Activated naive CD8-positive, alpha-beta T cell (primary cell): ENCODE data around the gene GCNT2.
"Not testable (repeated sequence)": the region's sequence is repeated elsewhere in the genome, so short reads cannot be mapped to it uniquely, and the experiment has no call there.

Experiments
- H3K27ac Mint-ChIP-seq: one replicate; pipeline ENCODE4 v1.8.0; 2021; ENCODE audit warnings: mixed read lengths
- H3K27me3 Mint-ChIP-seq: one replicate; pipeline ENCODE4 v1.8.0; 2021; ENCODE audit warnings: mixed read lengths
- H3K36me3 Mint-ChIP-seq: one replicate; pipeline ENCODE4 v1.8.0; 2021; ENCODE audit warnings: mixed read lengths
- H3K4me1 Mint-ChIP-seq: one replicate; pipeline ENCODE4 v1.8.0; 2021; ENCODE audit warnings: low read depth, mixed read lengths
- H3K4me3 Mint-ChIP-seq: one replicate; pipeline ENCODE4 v1.8.0; 2021; ENCODE audit warnings: mild to moderate bottlenecking, mixed read lengths
- H3K9me3 Mint-ChIP-seq: one replicate; pipeline ENCODE4 v1.8.0; 2021; ENCODE audit warnings: low read depth, mixed read lengths

GCNT2 gene

DNA sequence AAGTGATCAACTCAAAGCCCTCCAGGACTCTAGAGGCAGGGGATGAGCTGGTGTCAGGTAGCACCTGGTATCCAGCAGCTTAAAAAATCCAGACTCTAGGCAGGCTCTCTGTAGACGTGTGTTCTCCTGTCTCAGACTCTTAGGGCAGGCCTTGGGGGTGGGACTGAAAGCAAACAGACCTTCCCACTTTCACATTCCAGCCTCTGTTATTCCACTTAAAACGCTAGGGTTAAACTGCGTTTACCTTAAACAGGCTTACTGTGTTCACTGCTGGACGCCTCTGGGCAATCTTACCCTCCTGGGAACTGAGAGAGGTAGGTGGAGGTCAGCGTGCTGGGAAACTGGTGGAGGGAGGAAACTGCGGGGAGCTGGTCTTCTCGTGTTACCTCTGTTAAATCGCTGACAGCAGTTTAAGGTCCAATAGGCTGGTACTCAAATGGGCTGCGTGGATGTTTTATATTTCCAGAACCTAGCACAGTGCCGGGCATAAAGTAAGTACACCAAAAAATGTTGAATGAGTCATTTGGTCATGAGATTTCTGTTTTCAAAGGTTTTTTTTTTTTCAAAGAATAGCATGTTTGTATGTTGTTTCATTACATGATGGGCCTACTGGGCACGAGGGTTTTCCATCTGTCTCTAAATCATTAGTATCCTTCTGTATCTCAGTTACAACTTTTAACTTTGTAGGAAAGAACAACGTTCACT, at the start of gene GCNT2:
TSS of gene GCNT2 (plus strand) at position 248 of the 705 bp plus-strand sequence. CDS start 7,561 bp downstream, outside the sequence.
- Mint-ChIP-seq H3K4me1 (peaks cover 3% of the 10 kb centered on the region), H3K27ac (no peak within 1 kb of the TSS), H3K27me3 (peaks cover 2% of the 10 kb centered on the region), H3K36me3 (no peaks in the 10 kb centered on the region), H3K9me3 (no peaks in the 10 kb centered on the region), H3K4me3 (no peak within 1 kb of the TSS)

DNA sequence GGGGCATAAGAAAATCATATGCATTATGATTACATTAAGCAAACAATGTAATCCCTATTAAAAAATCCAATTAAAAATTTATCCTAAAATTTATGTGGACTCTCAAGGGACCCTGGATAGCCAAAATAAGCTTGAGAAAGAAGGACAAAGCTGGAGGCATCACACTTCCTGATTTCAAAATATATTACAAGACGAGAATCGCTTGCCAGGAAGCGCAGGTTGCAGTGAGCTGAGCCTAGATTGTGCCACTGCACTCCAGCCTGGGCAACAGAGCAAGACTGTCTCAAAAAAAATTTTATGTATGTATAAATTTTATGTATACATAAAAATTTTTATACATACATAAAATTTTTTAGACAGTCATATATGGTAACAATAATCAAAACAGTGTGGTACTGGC, 48.5 kb upstream of the GCNT2 start:
- H3K27me3 Mint-ChIP-seq, result peaks cover 9% of the 10 kb centered on the region
- no peak overlapping the region for H3K4me3 Mint-ChIP-seq
- H3K36me3 Mint-ChIP-seq, result no peaks in the 10 kb centered on the region
- H3K27ac Mint-ChIP-seq, result no peak overlapping the region
- H3K4me1 Mint-ChIP-seq, result no peaks in the 10 kb centered on the region
- H3K9me3 Mint-ChIP-seq, result no peaks in the 10 kb centered on the region

DNA sequence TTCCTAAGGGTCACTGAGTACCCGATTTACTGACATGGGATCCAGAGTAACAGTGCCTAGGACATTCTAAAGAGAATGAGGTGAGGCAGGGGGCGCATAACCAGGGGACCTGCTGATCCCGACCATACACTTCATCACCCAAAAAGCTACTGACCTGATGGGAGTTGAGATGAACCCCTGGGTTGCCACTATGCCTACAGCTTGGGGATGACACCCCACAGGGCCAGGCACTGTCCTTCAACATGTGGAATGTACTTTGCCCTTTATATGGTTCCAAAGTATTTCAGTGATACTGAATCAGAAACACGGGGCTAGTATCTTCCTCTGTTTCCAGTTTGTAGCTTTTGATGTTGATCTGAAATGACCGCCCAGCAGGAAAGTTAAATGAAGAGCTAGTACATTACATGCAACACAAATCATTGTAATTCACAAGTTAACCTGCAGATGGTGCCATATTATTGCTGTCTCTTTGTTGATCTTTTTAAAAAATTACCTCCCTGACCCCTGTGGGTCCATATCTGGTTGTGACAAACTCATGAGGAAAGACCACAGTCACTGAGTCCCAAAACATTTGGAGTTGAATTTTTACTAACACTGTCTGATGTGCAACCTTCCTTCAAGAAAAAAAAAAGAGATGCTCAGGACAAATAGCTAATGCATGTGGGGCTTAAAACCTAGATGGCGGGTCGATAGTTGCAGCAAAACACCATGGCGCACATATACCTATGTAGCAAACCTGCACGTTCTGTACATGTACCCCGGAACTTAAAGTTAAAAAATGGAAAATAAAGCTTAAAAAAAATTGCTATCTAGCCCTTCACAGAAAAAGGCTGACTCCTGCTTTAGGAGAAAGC, 42.7 kb upstream of the GCNT2 start:
- H3K27me3 Mint-ChIP-seq, result peaks cover 3% of the 10 kb centered on the region
- H3K4me1 Mint-ChIP-seq, result no peaks in the 10 kb centered on the region
- no peaks in the 10 kb centered on the region for H3K9me3 Mint-ChIP-seq
- no peak overlapping the region for H3K4me3 Mint-ChIP-seq
- H3K27ac Mint-ChIP-seq, result no peak overlapping the region
- no peaks in the 10 kb centered on the region for H3K36me3 Mint-ChIP-seq

DNA sequence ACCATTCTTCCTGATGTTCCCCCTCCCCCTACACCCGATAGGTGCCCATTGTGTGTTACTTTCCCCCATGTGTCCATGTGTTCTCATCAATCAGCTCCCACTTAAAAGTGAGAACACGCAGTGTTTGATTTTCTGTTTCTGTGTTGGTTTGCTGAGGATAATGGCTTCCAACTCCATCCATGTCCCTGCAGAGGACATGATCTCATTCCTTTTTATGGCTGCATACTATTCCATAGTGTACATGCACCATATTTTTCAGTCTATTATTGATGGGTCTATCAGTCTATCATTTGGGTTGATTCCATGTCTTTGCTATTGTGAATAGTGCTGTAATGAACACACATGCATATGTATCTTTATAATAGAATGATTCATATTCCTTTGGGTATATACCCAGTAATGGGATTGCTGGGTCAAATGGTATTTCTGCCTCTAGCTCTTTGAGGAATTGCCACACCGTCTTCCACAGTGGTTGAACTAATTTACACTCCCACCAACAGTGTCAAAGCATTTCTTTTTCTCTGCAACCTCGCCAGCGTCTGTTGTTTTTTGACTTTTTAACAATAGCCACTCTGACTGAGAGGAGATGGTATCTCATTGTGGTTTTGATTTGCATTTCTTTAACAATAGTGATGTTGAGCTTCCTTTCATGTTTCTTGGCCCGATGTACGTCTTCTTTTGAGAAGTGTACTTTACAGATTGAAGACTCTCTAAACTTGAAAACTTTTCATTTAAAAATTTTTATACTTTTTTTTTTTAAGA, 41.0 kb upstream of the GCNT2 start:
- Mint-ChIP-seq H3K27ac (no peak overlapping the region), H3K36me3 (no peaks in the 10 kb centered on the region), H3K4me1 (no peaks in the 10 kb centered on the region), H3K4me3 (no peak overlapping the region), H3K9me3 (no peaks in the 10 kb centered on the region), H3K27me3 (peaks cover 3% of the 10 kb centered on the region)

DNA sequence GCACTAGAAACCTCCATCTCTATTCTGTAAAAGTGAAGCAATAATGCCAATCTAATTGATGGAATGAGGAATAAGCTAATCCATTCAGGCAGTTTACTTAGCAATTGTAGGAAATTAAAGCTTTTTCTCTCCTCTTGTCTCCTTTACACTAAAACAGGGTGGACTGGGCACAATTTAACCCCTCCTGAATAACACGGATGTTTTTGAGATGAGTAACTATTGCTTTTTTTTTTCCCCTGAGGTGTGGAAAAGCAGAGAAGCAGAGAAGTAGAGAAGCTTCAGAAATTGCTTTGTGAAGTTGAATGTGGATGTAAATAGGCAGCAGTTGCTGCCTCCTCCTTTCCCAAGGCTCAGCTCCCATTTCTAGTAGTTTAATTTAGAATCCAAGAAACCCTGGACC, 40.0 kb upstream of the GCNT2 start:
- Mint-ChIP-seq H3K27ac (no peak overlapping the region), H3K4me3 (no peak overlapping the region), H3K27me3 (peaks cover 5% of the 10 kb centered on the region), H3K36me3 (no peaks in the 10 kb centered on the region), H3K9me3 (no peaks in the 10 kb centered on the region), H3K4me1 (no peaks in the 10 kb centered on the region)

DNA sequence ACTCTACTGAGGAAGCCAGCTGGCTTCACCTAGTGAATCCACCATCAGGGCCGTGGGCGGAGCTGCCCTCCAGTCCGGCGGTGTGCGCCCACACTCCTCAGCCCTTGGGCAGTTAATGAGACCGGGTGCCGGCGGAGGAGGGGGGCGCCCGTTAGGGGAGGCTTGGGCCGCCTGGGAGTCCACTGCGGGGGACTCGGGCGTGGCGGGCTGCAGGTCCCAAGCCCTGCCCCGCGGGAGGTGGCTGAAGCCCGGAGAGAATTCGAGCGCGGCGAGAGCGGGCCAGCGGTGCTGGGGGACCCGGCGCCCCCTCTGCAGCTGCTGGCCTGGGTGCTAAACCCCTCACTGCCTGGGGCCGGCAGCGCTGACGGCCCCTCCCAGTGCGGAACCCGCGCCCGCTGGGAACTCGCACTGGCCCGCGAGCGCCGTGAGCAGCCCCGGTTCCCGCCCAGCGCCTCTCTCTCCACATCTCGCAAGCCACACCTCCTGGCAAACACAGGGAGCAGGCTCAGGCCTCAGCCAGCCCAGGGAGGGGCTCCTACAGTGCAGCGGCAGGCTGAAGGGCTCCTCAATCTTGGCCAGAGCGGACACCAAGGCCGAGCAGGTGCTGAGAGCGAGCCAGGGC, 38.4 kb upstream of the GCNT2 start:
- H3K4me3 Mint-ChIP-seq, result no peak overlapping the region
- H3K27ac Mint-ChIP-seq, result no peak overlapping the region
- H3K27me3 Mint-ChIP-seq, result peaks cover 6% of the 10 kb centered on the region
- H3K9me3 Mint-ChIP-seq, result no peaks in the 10 kb centered on the region
- H3K36me3 Mint-ChIP-seq, result no peaks in the 10 kb centered on the region
- no peaks in the 10 kb centered on the region for H3K4me1 Mint-ChIP-seq

DNA sequence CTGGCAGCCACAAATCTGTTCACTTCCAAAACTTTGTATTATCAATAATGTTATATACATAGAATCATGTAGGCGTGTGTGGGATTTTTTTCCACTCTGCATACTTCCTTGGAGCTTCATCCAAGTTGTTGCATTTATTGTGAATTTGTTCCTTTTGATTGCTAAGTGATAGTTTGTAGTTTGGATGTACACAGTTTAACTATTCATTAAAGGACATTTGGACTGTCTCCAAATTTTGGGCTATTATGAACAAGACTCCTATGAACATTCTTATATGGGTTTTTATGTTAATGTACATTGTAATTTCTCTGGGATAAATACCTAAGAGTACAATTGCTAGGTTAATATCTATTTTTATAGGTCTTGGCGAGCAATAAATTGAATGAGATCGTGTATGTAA, 36.2 kb upstream of the GCNT2 start:
- H3K27ac Mint-ChIP-seq, result no peak overlapping the region
- peaks cover 5% of the 10 kb centered on the region for H3K27me3 Mint-ChIP-seq
- no peaks in the 10 kb centered on the region for H3K36me3 Mint-ChIP-seq
- H3K9me3 Mint-ChIP-seq, result no peaks in the 10 kb centered on the region
- no peak overlapping the region for H3K4me3 Mint-ChIP-seq
- H3K4me1 Mint-ChIP-seq, result no peaks in the 10 kb centered on the region

DNA sequence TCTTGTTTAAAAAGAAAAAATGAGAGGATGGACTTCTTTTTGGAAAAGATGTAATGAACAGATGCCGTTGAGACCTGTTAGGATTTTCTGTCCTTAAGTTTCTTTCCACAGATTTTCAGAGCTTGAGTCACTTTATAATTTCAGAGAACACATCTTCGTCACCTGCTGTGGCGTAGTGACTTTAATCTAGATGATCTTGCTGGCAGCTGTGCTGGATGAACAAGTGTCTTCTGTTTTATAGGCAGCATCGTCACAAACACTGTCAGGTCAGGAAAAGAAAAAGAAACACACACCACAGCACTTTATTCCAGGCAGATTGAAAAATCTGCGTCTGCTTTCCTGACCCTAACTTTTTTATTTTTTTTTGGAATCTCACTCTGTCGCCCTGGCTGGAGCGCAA, 35.7 kb upstream of the GCNT2 start:
- no peaks in the 10 kb centered on the region for H3K4me1 Mint-ChIP-seq
- H3K27ac Mint-ChIP-seq, result no peak overlapping the region
- H3K27me3 Mint-ChIP-seq, result peaks cover 3% of the 10 kb centered on the region
- no peaks in the 10 kb centered on the region for H3K9me3 Mint-ChIP-seq
- no peak overlapping the region for H3K4me3 Mint-ChIP-seq
- no peaks in the 10 kb centered on the region for H3K36me3 Mint-ChIP-seq

DNA sequence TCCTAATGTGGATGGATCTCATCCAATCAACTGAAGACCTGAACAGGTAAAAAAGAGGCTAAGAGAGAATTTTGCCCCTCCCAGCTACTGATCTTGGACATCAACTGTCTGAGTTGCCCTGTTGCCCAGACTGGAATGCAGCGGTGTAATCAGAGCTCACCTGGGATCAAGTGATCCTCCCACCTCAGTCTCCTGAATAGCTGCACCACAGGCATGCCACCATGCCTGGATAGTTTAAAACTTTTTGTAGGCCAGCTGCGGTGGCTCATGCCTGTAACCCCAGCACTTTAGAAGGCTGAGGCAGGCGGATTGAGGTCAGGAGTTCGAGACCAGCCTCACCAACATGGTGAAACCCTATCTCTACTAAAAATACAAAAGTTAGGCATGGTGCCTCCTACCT, 34.9 kb upstream of the GCNT2 start:
- H3K27me3 Mint-ChIP-seq, result peaks cover 3% of the 10 kb centered on the region

DNA sequence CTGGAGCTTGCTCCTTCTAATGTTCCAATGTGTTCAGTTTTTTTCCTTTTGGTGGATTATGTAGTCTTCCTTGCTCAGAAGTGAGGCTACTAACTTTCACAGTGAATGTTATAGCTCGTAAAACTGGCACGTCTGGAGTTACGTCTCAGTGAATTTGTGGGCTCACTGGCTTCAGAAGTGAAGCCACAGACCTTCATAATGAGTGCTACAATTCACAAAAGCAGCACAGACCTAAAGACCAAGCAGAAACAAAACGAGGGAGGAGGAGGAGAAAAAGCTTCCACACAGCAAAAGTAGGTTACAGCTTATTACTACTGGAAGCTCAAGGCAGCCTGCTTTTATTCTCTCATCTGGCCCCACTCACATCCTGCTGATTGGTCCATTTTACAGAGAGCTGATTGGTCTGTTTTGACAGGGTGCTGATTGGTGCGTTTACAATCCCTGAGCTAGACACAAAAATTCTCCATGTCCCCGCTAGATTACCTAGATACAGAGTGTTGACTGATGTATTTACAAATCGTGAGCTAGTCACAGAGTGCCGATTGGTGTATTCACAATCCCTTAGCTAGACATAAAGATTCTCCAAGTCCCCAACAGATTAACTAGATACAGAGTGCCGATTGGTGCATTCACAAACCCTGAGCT, 34.1 kb upstream of the GCNT2 start:
- not testable (repeated sequence) for H3K27ac Mint-ChIP-seq, H3K4me3 Mint-ChIP-seq, H3K36me3 Mint-ChIP-seq, H3K4me1 Mint-ChIP-seq, H3K9me3 Mint-ChIP-seq, H3K27me3 Mint-ChIP-seq

More for the DNA sequence above, 34.9 kb upstream of the GCNT2 start:
- no peaks in the 10 kb centered on the region for H3K36me3 Mint-ChIP-seq
- H3K4me1 Mint-ChIP-seq, result no peaks in the 10 kb centered on the region
- no peak overlapping the region for H3K4me3 Mint-ChIP-seq
- H3K9me3 Mint-ChIP-seq, result no peaks in the 10 kb centered on the region
- H3K27ac Mint-ChIP-seq, result no peak overlapping the region

DNA sequence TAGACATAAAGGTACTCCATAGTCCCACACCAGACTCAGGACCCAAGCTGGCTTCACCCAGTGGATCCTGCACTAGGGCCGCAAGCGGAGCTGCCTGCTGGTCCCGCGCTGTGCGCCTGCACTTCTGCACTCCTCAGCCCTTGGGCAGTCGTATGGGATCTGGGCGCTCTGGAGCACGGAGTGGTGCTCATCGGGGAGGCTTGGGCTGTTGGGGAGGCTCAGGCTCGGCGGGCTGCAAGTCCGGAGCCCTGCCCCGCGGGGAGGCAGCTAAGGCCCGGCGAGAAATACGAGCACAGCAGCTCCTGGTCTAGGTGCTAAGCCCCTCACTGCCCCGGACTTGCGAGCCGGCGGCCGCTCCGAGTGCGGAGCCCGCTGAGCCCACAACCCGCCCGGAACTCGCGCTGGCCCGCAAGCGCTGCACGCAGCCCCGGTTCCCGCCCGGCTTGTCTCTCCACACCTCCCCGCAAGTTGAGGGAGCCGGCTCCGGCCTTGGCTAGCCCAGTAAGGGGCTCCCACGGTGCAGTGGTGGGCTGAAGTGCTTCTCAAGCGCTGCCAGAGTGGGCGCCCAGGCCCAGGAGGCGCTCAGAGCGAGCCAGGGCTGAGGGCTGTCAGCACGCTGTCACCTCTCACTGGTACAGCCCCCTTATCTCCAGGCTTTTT, 33.4 kb upstream of the GCNT2 start:
- H3K27me3 Mint-ChIP-seq, result peaks cover 3% of the 10 kb centered on the region
- no peak overlapping the region for H3K4me3 Mint-ChIP-seq
- no peaks in the 10 kb centered on the region for H3K4me1 Mint-ChIP-seq
- H3K9me3 Mint-ChIP-seq, result no peaks in the 10 kb centered on the region
- no peaks in the 10 kb centered on the region for H3K36me3 Mint-ChIP-seq
- H3K27ac Mint-ChIP-seq, result no peak overlapping the region

DNA sequence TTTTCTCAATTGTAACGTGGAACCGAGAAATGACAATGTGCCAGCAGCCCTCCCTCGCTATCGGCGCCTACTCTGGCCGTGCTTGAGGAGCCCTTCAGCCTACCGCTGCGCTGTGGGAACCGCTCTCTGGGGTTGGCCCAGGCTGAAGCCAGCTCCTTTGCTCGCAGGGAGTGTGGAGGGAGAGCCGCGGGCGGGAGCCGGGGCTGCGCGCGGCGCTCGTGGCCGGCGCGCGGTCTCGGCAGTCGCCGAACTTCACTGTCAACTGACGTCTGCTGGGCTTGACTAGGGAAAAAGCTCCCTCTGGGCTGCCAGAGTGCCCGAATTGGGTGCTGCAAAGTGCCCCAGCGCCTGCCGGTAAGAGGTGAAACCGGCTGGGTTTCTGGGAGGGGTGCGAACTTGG, 29.7 kb upstream of the GCNT2 start:
- Mint-ChIP-seq H3K4me1 (no peaks in the 10 kb centered on the region), H3K9me3 (no peaks in the 10 kb centered on the region), H3K36me3 (no peaks in the 10 kb centered on the region), H3K4me3 (no peak overlapping the region), H3K27ac (no peak overlapping the region), H3K27me3 (peaks cover 3% of the 10 kb centered on the region)

DNA sequence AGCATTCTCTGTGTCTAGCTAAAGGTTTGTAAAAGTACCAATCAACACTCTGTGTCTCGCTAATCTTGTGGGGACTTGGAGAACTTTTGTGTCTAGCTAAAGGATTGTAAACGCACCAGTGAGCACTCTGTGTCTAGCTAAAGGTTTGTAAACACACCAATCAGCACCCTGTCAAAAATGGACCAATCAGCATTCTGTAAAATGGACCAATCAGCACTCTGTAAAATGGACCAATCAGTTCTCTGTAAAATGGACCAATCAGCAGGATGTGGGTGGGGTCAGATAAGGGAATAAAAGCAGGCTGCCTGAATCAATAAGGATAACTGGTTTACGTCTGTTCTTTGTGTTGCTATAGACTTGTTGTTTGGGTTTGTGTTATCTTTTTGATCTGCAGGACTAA, 29.2 kb upstream of the GCNT2 start:
- not testable (repeated sequence) for H3K36me3 Mint-ChIP-seq, H3K9me3 Mint-ChIP-seq, H3K4me1 Mint-ChIP-seq, H3K4me3 Mint-ChIP-seq, H3K27me3 Mint-ChIP-seq, H3K27ac Mint-ChIP-seq

DNA sequence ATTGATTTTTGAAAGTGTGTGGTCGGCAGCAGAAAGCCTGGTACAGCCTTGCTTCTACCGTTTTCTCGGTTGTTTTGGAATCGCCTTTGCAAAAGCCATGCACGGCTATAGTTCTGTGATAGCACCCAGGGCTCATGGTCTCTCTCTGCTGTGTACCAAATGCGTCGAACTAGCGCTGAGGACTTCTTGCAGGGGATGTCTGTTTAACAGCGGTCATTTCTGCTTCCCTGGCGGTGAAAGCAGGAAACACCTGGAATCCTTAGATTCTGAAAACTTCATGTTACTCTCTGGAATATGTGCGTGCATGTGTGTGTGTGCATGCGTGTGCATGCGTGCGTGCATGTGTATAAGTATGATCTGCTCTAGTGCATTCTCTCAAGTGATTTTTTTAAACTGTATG, 26.1 kb upstream of the GCNT2 start:
- Mint-ChIP-seq H3K27ac (no peak overlapping the region), H3K4me3 (no peak overlapping the region), H3K36me3 (no peaks in the 10 kb centered on the region), H3K4me1 (no peaks in the 10 kb centered on the region), H3K9me3 (no peaks in the 10 kb centered on the region), H3K27me3 (peaks cover 9% of the 10 kb centered on the region)
